Right lobe of liver (tissue), 4 donors: ENCODE measurements around the gene FKBP10.

Experiments
- CTCF ChIP-seq, 4 donors: fragments of 200-600 bp in 3 of 4; fragments of 450-650 bp in 1 of 4; IDR thresholded peaks; one replicate each; pipeline versions ENCODE4 v1.5.1 to v1.8.0; 2016 to 2022; ENCODE audit warnings: antibody characterized with exemption in 4 of 4, mild to moderate bottlenecking in 2 of 4
- POLR2A ChIP-seq: fragments of 450-650 bp; IDR thresholded peaks from one replicate; pipeline ENCODE4 v1.6.1; 2017; ENCODE audit warnings: antibody characterized with exemption, mild to moderate bottlenecking
- donor health status: DM: no; HTN: no; CAD: no.
- donor health status: DM: no; HTN: no; CAD: no.
- donor health status: DM: no; HTN: yes; CAD: no.

GRCh38 chr17:41821776-41822175 lies 9.0 kb downstream of the FKBP10 start:
- TF ChIP-seq CTCF (IDR thresholded peaks at IDR 0.05) (no peak), POLR2A (no peak)
